SK-N-MC (cell line): ENCODE results near the gene RECQL5.
"Not testable (repeated sequence)": the region's sequence is repeated elsewhere in the genome, so short reads cannot be mapped to it uniquely, and the experiment has no call there.

ENCODE experiments used
- DNase-seq: peaks from one replicate; pipeline ENCODE4 v3.0.0-alpha.2; 2011; ENCODE audit warnings: low read depth, low spot score
- H3K27ac ChIP-seq: fragments of 200-600 bp; sonication (generic); 2 replicates; pipeline ENCODE4 v1.5.1; 2016; ENCODE audit warnings: mixed run types
- H3K36me3 ChIP-seq: fragments of 200-600 bp; sonication (generic); 2 replicates; pipeline ENCODE4 v1.6.1; 2017; ENCODE audit warnings: antibody characterized with exemption, low read length, mixed read lengths; ENCODE audit not compliant: insufficient read depth
- H3K4me3 ChIP-seq: fragments of 200-600 bp; sonication (generic); 2 replicates; pipeline ENCODE4 v1.5.1; 2016
- H3K9ac ChIP-seq: fragments of 200-600 bp; sonication (generic); 2 replicates; pipeline ENCODE4 v1.8.0; 2017; ENCODE audit warnings: mixed run types, mixed read lengths; ENCODE audit not compliant: insufficient read length
- H3K9me3 ChIP-seq: fragments of 200-600 bp; sonication (generic); 2 replicates; pipeline ENCODE4 v1.6.1; 2017; ENCODE audit warnings: low read depth, mild to moderate bottlenecking, antibody characterized with exemption, low read length, moderate library complexity, mixed read lengths
- EZH2 ChIP-seq: fragments of 200-600 bp; sonication (generic); IDR thresholded peaks from one replicate; pipeline ENCODE4 v1.6.1; 2017; ENCODE audit warnings: antibody characterized with exemption
- FOXP2 ChIP-seq: optimal IDR thresholded peaks from 2 replicates; pipeline ENCODE3; 2011; ENCODE audit warnings: mild to moderate bottlenecking, moderate library complexity; ENCODE audit not compliant: insufficient read depth; ENCODE audit errors: extremely low read length, control extremely low read depth
- POLR2AphosphoS5 ChIP-seq: IDR thresholded peaks from 2 replicates; pipeline ENCODE4 v1.6.1; 2012; ENCODE audit warnings: mild to moderate bottlenecking, low read depth, low read length, borderline replicate concordance

Gene RECQL5

DNA sequence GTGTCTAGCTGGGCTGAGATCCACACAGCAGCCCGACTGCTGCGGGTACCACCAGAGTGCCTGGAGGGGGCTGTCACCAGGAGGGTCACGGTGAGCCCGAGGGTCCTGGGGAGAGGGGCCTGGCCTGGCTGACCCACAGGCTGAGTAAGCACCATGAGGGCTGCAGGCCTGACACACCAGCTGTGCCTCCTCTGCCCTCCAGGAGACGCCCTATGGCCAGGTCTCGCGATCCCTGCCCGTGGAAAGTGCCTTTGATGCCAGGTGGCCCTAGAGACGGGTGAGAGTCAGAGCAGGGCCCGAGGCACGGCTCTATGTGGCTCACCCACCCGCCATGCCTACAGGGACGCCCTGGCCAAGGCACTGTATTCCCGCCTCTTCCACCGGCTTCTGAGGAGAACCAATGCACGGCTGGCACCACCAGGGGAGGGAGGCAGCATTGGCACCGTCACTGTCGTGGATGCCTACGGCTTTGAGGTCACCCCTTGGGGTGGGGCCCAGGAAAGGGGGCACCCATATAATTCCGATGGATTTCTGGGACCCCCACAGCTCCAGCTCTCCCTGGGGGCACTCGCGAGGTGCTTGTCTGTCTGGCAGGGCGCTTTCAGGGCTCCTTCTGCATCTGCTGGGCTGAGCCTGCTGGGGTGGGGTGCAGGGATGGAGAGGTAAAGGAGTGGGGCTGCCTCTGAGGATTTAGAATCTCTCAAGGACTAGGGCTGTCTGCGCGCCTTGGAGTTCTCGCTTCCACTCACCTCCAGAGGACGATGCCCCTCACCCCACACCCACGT lies 72.3 kb downstream of the RECQL5 start:
- Histone ChIP-seq H3K4me3 (no peak overlapping the region), H3K9me3 (no peaks in the 10 kb centered on the region), H3K9ac (no peak overlapping the region), H3K36me3 (no peaks in the 10 kb centered on the region), H3K27ac (no peak overlapping the region)
- no peak for TF ChIP-seq FOXP2
- TF ChIP-seq EZH2, result no peak
- no peak for TF ChIP-seq POLR2AphosphoS5
- DNase-seq, result no peak

DNA sequence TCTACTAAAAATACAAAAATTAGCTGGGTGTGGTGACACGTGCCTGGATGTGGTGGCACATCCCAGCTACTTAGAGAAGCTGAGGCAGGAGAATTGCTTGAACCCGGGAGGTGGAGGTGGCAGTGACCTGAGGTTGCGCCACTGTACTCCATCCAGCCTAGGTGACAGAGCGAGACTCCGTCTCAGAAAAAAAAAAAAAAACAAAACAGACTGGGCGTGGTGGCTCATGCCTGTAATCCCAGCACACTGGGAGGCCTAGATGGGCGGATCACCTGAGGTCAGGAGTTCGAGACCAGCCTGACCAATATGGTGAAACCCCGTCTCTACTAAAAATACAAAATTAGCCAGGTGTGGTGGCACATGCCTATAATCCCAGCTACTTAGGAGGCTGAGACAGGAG lies 73.5 kb downstream of the RECQL5 start:
- H3K9me3 ChIP-seq, H3K36me3 ChIP-seq, H3K27ac ChIP-seq, H3K9ac ChIP-seq, H3K4me3 ChIP-seq, DNase-seq: not testable (repeated sequence)

DNA sequence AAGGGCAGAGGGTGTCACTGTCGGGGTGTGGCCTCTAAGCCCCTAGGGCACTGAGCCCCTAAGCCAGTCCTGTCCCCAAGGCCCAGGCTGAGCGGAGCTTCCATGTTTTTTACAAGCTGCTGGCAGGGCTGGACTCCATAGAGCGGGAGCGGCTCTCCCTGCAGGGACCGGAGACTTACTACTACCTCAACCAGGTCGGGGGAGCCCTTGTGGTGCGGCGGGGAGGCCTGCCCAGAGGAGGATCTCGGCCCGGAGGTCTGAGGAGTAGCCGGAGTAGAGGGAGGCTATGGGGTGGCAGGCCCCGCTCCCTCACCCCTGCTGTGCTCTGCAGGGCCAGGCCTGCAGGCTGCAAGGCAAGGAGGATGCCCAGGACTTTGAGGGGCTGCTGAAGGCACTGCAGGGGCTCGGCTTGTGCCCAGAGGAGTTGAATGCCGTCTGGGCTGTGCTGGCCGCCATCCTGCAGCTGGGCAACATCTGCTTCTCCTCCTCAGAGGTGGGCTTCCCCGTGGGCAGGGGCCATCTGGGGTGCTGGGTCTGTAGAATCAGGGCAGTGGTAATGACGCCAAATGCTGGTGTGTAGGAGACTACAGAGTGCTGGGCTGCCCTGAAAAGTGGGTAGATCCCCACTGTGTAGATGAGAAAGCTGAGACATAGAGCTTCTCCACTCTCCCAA lies 74.5 kb downstream of the RECQL5 start:
- Histone ChIP-seq H3K36me3 (no peaks in the 10 kb centered on the region), H3K4me3 (no peak overlapping the region), H3K9me3 (no peaks in the 10 kb centered on the region), H3K9ac (no peak overlapping the region), H3K27ac (no peak overlapping the region)
- TF ChIP-seq EZH2 (no peak), POLR2AphosphoS5 (no peak), FOXP2 (no peak)
- DNase-seq, result no peak

DNA sequence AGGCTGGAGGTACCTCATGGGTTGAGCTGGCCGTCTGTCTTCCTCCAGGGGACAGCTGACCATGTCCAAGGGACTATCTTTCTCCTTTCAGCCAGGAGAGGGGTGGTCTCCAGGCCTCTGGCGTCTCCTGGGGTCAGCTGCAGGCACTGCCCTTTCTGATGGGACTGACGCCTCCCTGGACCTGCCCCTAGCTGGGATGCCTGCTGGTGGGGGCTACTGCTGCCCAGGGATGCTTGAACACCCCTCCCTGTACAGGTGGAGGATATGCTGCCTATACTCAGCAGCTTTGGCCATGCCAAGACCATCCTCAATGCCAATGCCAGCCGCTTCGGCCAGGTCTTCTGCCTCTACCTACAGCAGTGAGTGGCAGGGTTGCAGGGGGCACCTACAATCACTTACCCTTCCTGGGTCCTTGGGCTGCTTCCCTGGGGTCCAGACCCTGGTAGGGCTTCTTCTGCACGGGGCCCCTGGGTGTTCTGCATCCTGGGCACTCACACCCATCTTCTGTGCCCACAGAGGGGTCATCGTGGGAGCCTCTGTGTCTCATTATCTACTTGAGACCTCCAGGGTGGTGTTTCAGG lies 75.1 kb downstream of the RECQL5 start:
- TF ChIP-seq POLR2AphosphoS5 (no peak), EZH2 (no peak), FOXP2 (no peak)
- H3K36me3 ChIP-seq, result no peaks in the 10 kb centered on the region
- H3K27ac ChIP-seq, result no peak overlapping the region
- no peak for DNase-seq
- H3K4me3 ChIP-seq, result no peak overlapping the region
- no peak overlapping the region for H3K9ac ChIP-seq
- no peaks in the 10 kb centered on the region for H3K9me3 ChIP-seq

DNA sequence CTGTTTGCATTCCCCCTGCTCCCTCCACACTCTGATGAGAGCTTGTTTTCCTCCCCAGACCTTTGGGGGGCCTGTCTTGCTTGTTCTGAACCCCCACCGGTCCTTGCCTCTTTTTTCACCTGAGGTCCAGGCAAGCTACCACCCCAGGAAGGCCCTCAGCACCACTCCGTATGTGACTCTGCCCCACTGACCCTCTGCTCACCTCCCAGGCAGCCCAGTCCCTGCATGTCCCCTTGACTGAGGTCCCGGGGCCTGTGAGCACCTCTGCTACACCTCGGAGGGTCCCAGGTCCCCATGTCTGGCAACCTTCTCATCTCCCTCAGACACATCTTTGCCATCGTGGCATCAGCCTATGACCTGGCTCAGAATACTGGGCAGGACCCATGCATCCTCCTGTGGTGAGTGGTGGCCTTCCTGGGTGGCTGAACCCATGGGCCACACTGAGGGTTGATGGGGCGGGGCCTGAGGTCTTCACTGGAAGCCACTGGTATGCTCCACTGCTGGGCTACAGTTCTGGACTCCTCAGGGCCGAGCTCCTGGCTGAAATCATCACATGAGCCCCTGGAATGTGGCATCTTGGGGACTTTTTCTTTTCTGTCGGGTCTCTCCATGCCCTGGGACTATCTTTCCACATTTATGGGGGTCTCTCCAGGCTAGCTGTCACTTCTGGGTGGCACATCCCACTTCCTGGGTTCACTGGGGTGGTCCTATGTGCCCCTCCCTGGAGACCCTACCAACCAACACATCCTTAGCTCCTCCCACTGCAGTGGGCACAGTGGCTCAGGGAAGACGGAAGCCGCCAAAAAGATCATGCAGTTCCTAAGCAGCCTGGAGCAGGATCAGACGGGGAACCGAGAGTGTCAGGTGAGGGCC lies 75.9 kb downstream of the RECQL5 start:
- Histone ChIP-seq H3K36me3 (no peaks in the 10 kb centered on the region), H3K9ac (no peak overlapping the region), H3K9me3 (no peaks in the 10 kb centered on the region), H3K27ac (no peak overlapping the region), H3K4me3 (no peak overlapping the region)
- DNase-seq, result no peak
- TF ChIP-seq FOXP2, result no peak
- TF ChIP-seq POLR2AphosphoS5, result no peak
- no peak for TF ChIP-seq EZH2

DNA sequence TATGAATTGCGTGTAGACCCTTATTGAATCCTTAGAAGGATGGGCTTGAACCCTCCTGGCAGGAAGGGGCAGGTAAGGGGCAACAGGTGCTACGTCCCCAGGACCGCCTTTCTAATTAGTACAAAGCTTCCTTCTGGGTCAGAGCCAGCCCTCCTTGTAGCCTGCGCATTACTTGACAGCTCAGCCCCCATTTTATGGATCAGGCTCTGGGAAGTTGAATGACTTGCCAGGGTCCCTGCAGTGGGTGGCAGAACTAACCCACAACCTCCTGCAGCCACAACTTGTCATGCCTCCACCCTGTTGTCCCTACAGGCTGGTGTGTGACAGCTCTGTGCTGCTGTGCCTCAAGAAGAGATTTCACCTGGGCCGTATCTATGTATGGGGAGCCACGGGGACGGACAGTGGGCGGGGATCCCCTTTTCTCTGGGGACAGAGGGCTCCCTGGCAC lies 76.6 kb downstream of the RECQL5 start:
- TF ChIP-seq POLR2AphosphoS5, result no peak
- TF ChIP-seq FOXP2, result no peak
- no peak for TF ChIP-seq EZH2
- H3K4me3 ChIP-seq, result peak overlapping the region; percentile 80; the same call in 1 of the 2 replicates
- no peak for DNase-seq
- H3K9ac ChIP-seq, result no peak overlapping the region
- no peak overlapping the region for H3K27ac ChIP-seq
- H3K36me3 ChIP-seq, result no peaks in the 10 kb centered on the region
- no peaks in the 10 kb centered on the region for H3K9me3 ChIP-seq

DNA sequence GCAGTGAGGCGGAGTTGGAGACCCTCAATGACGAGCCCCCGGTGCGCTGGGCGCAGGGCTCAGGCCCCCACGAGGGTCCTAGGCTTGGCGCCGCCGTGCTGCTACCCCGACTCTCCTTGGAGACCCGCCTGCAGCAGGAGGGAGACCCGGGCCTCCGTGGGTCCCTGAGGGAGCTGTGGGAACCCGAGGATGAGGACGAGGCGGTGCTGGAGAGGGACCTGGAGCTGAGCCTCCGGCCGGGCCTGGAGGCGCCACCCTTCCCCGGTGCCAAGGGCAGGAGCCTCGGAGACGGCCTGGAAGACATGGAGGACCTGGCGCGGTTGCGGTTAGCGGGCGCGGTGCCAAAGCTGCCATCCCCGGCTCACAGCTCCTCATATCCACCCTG lies 77.0 kb downstream of the RECQL5 start:
- Histone ChIP-seq H3K9ac (peak overlapping the region; percentile 67), H3K4me3 (peak overlapping the region; percentile 80), H3K36me3 (no peaks in the 10 kb centered on the region), H3K27ac (no peak overlapping the region), H3K9me3 (no peaks in the 10 kb centered on the region)
- no peak for DNase-seq
- TF ChIP-seq POLR2AphosphoS5 (no peak), FOXP2 (no peak), EZH2 (no peak)
